Astrocyte (in vitro differentiated cells and primary cell): ENCODE data around the gene CCR8.

Experiments
- CTCF ChIP-seq: IDR thresholded peaks from 2 replicates; pipeline ENCODE4 v1.5.1; 2011; ENCODE audit warnings: low read depth, mild to moderate bottlenecking, inconsistent platforms, low read length, moderate library complexity; ENCODE audit not compliant: insufficient read depth
- EZH2 ChIP-seq: IDR thresholded peaks from 2 replicates; pipeline ENCODE4 v1.6.1; 2012; ENCODE audit warnings: mild to moderate bottlenecking, low read length, inconsistent platforms; ENCODE audit not compliant: insufficient read depth

GRCh38 chr3:39327053-39327745, 2.3 kb upstream of the CCR8 start:
- no peak for TF ChIP-seq CTCF
- no peak for TF ChIP-seq EZH2
